Lung (tissue), 12 donors: ENCODE results near the gene EBF3. TPM values are rescaled to one million over a fixed set of nuclear protein-coding genes. Genes with fewer than 3 reads are reported as not detected.

ENCODE experiments used
- ATAC-seq: fragments of 200-7000 bp; cut with Tn5 transposase; one replicate; pipeline ENCODE4 v1.9.1; 2020; ENCODE audit warnings: moderate number of reproducible peaks; ENCODE audit not compliant: insufficient read depth, low FRiP score
- DNase-seq, 3 donors: peaks; one replicate each; pipeline ENCODE4 v3.0.0-alpha.2; 2013 to 2017
- H3K27ac ChIP-seq, 2 donors: one replicate each; pipeline ENCODE4 v1.5.1; 2013; ENCODE audit warnings: mild to moderate bottlenecking in 2 of 2, moderate library complexity in 2 of 2, control low read depth in 1 of 2, inconsistent platforms in 1 of 2, low read depth in 1 of 2, low read length in 1 of 2
- H3K27me3 ChIP-seq, 3 donors: one replicate each; pipeline ENCODE4 v1.5.1; 2013; ENCODE audit warnings: low read length in 2 of 3; ENCODE audit not compliant: control insufficient read depth in 3 of 3, insufficient read depth in 3 of 3
- H3K36me3 ChIP-seq, 4 donors: one replicate each; pipeline ENCODE4 v1.5.1; 2013; ENCODE audit warnings: low read length in 4 of 4, mild to moderate bottlenecking in 1 of 4, moderate library complexity in 1 of 4; ENCODE audit not compliant: control insufficient read depth in 4 of 4, insufficient read depth in 4 of 4
- H3K4me1 ChIP-seq, 5 donors: one replicate each; pipeline ENCODE4 v1.5.1; 2013; ENCODE audit warnings: low read length in 5 of 5, mild to moderate bottlenecking in 2 of 5, moderate library complexity in 1 of 5; ENCODE audit not compliant: control insufficient read depth in 5 of 5, insufficient read depth in 5 of 5
- H3K4me3 ChIP-seq: one replicate; pipeline ENCODE4 v1.5.1; 2013; ENCODE audit warnings: mild to moderate bottlenecking, control low read depth, moderate library complexity
- H3K9ac ChIP-seq, 2 donors: one replicate each; pipeline ENCODE4 v1.5.1; 2013; ENCODE audit warnings: low read length in 2 of 2, control low read depth in 1 of 2; ENCODE audit not compliant: insufficient read depth in 1 of 2
- H3K9me3 ChIP-seq, 4 donors: one replicate each; pipeline ENCODE4 v1.5.1; 2013; ENCODE audit warnings: low read length in 3 of 4, mild to moderate bottlenecking in 1 of 4, moderate library complexity in 1 of 4; ENCODE audit not compliant: control insufficient read depth in 4 of 4, insufficient read depth in 3 of 4
- WGBS, 2 donors: extraction: QIAGEN DNeasy Blood & Tissue Kit; methylation state at CpG; one replicate each; pipeline ENCODE4 v1.1.7; 2013; 5-methylcytosine and 5-hydroxymethylcytosine counted together
- polyA plus RNA-seq, 2 donors: library from polyadenylated mRNA; stranded (reverse); fragments of 200-250 nt; gene quantifications; one replicate each; pipeline ENCODE4 v1.2.1, GENCODE V29; 2013
- total RNA-seq, 2 donors: library from RNA; depleted of rRNA in 1 of 2; stranded (reverse); fragments of >200 nt in 1 of 2; gene quantifications; one replicate each; pipeline ENCODE4 v1.2.1, GENCODE V29; 2014 to 2021
- TF ChIP-seq, protein P1 (sequence below): IDR thresholded peaks from 2 replicates; pipeline ENCODE4 v1.5.1; 2012; ENCODE audit warnings: mild to moderate bottlenecking; ENCODE audit errors: control extremely low read depth, extremely low read depth
- donor health status: control.
- donor health status: control.
- donor health status: Bipolar disorder and iron deficiency.
- donor health status: healthy.
- donor health status: DM: yes; HTN: yes; CAD: no.

EBF3 gene
- total and polyA plus RNA-seq, 4 donors: 0.06 to 1.1 (median 0.08) TPM; not detected in 1

DNA sequence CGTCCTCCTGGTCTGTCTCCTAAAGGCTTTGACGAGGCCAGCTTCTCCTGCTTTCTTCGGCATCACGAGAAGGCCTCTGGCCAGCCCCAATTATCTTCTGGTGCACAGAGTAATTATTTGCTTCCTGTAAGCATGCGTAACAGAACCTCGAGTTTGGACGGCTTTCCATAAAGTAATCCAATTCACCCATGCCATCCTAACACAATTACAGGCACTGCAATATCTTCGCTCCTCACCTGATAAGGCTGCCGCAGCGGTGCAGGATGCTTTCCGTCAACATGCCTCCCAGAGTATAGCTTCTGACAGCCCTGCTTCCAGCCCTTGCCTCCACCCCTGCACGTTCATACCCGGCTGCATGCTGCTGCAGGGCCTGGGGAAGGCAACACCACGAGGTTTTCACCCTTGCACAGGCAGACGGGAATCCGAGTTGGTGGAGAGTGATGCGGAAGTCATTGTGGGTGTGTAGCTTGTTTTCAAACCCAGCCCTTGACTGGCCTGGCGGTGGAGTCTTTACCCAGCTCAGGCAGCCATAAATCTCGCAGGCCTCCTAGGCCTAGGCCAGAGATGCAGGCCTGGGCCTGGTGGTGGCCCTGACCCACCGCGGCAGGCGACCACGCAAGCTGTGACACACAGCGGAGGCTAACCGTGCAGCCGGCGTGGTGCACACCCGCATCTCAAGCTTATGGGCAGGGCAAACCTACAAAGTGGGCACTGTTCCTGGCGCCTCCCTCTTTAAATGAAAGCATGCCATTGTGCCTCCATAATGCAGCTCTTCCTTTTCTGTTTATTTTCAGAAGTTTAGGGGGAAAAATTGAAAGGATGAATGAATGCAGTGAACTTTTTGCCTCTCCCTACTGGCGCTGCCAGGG lies 12.7 kb downstream of the EBF3 start:
- H3K27me3 ChIP-seq: peaks cover 0 to 45% (median 36%) of the 10 kb centered on the region in 3 donors
- H3K9me3 ChIP-seq: peaks cover 0 to 5% (median 0%) of the 10 kb centered on the region in 4 donors
- WGBS, 2 donors: 94 to 95% methylated on average over 30 of the region's 30 CpGs
- DNase-seq (no peak), ATAC-seq (no peak)
- peak overlapping the region in 1 of 2 donors; percentile 5 for H3K27ac ChIP-seq
- no peak overlapping the region for H3K9ac ChIP-seq
- H3K4me3 ChIP-seq: no peak overlapping the region
- H3K4me1 ChIP-seq: peaks cover 0 to 12% (median 0%) of the 10 kb centered on the region in 5 donors
- TF ChIP-seq, protein P1, sequence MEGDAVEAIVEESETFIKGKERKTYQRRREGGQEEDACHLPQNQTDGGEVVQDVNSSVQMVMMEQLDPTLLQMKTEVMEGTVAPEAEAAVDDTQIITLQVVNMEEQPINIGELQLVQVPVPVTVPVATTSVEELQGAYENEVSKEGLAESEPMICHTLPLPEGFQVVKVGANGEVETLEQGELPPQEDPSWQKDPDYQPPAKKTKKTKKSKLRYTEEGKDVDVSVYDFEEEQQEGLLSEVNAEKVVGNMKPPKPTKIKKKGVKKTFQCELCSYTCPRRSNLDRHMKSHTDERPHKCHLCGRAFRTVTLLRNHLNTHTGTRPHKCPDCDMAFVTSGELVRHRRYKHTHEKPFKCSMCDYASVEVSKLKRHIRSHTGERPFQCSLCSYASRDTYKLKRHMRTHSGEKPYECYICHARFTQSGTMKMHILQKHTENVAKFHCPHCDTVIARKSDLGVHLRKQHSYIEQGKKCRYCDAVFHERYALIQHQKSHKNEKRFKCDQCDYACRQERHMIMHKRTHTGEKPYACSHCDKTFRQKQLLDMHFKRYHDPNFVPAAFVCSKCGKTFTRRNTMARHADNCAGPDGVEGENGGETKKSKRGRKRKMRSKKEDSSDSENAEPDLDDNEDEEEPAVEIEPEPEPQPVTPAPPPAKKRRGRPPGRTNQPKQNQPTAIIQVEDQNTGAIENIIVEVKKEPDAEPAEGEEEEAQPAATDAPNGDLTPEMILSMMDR: no peak
- H3K36me3 ChIP-seq: no peaks in the 10 kb centered on the region

DNA sequence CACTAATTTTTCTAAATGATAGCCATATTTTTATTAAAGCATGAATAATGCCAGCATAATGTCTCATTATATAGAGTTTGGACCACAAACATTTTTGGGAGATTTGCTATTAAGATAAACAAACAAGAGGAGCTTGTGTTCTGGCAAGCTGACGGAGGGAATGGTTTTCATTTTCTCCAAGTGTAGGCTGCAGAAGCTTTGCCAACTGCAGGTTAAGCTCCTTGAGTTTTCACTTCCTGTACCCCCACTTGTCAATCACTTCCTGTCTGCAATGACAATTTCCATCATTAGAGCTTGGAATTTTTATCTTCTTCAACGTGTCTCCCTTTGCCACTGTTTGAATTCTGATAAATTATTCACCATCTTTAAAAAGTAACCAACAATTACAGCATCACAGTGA lies 13.4 kb downstream of the EBF3 start:
- Histone ChIP-seq H3K4me1 (peaks cover 0 to 16% (median under 1%) of the 10 kb centered on the region in 5 donors), H3K9me3 (peaks cover 0 to 4% (median 0%) of the 10 kb centered on the region in 4 donors), H3K27ac (peak overlapping the region in 1 of 2 donors; percentile 5), H3K27me3 (peaks cover 0 to 39% (median 29%) of the 10 kb centered on the region in 3 donors), H3K4me3 (no peak overlapping the region), H3K9ac (no peak overlapping the region), H3K36me3 (no peaks in the 10 kb centered on the region)
- DNase-seq (peak in 1 of 3 donors; percentile 20), ATAC-seq (no peak)
- 75 to 82% methylated on average over 2 of the region's 2 CpGs for WGBS, 2 donors
- TF ChIP-seq, protein P1: no peak

DNA sequence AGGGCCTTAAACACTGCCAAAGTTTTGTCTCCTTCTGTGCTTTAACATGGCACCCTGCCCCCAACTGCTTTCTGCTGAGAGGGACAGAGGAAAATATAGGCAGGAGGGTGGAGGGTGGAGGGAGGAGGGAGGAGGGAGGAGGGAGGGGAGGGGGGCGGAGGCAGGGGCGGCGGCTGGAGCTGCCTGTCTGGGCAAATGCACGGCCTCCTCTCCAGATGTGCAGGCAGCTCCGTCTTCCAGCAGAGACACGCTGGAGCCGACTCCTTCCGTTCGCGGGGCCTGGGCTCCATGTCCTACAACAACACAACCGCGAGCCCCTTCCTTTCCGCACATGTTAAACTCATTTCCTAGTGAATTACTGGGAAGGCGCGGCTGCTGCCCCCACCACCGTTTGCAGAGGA lies 14.2 kb downstream of the EBF3 start:
- peaks cover 0 to 35% (median 21%) of the 10 kb centered on the region in 3 donors for H3K27me3 ChIP-seq
- H3K27ac ChIP-seq: peak overlapping the region in 1 of 2 donors; percentile 55
- peaks cover 0 to 4% (median 0%) of the 10 kb centered on the region in 4 donors for H3K9me3 ChIP-seq
- H3K4me1 ChIP-seq: peaks cover 0 to 21% (median 6%) of the 10 kb centered on the region in 5 donors
- no peak for ATAC-seq
- H3K4me3 ChIP-seq: no peak overlapping the region
- TF ChIP-seq, protein P1: no peak
- DNase-seq: peak; percentile 81 to 90 (median 85)
- H3K9ac ChIP-seq: no peak overlapping the region
- WGBS, 2 donors: 13% methylated on average over 13 to 16 of the region's 16 CpGs
- H3K36me3 ChIP-seq: no peaks in the 10 kb centered on the region
